Stomach (tissue), 4 donors: Measurements from ENCODE around the gene CSF1.

Source experiments
- EP300 ChIP-seq: sonication (generic); formaldehyde crosslinking; IDR thresholded peaks from one replicate; pipeline ENCODE4 v1.6.1; 2017; ENCODE audit warnings: antibody characterized with exemption
- TF ChIP-seq, protein P1 (sequence below), 7 experiments: fragments of 450-650 bp in 4 of 7; fragments of 200-600 bp in 3 of 7; sonication (generic) in 3 of 7; IDR thresholded peaks; one replicate each; pipeline ENCODE4 v1.5.1; 2016 to 2019; ENCODE audit warnings: antibody characterized with exemption in 7 of 7, control low read depth in 2 of 7, mild to moderate bottlenecking in 1 of 7

DNA sequence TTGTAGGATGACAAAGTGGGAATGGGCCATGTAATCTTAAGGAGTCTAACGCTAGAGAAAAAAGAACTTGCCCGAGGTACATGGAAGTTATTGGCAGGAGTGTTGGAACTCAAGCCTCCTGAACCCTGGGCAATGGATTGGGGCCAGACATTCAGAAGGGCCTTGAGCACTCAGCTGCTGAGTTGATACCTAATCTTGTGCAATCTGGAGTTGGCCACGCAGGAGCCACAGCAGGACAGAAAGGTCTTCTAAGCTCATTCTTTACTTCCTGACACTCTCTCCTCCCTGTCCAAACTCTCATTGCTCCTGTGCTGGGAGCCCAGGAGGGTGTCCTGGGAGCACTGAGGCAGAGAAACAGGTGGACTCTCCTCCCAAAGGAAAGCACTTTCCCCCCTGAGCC is 25.1 kb upstream of the CSF1 start:
- TF ChIP-seq, protein P1, sequence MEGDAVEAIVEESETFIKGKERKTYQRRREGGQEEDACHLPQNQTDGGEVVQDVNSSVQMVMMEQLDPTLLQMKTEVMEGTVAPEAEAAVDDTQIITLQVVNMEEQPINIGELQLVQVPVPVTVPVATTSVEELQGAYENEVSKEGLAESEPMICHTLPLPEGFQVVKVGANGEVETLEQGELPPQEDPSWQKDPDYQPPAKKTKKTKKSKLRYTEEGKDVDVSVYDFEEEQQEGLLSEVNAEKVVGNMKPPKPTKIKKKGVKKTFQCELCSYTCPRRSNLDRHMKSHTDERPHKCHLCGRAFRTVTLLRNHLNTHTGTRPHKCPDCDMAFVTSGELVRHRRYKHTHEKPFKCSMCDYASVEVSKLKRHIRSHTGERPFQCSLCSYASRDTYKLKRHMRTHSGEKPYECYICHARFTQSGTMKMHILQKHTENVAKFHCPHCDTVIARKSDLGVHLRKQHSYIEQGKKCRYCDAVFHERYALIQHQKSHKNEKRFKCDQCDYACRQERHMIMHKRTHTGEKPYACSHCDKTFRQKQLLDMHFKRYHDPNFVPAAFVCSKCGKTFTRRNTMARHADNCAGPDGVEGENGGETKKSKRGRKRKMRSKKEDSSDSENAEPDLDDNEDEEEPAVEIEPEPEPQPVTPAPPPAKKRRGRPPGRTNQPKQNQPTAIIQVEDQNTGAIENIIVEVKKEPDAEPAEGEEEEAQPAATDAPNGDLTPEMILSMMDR (IDR thresholded peaks at IDR 0.05): no peak
- TF ChIP-seq EP300: no peak
